A549 (cell line): ENCODE measurements around the gene ZCCHC24.

Experiments
- KDM1A ChIP-seq: fragments of 200-600 bp; sonication (generic); IDR thresholded peaks from 2 replicates; pipeline ENCODE4 v1.6.1; 2016; ENCODE audit warnings: low read depth, mild to moderate bottlenecking
- TF ChIP-seq, protein P1 (sequence below): IDR thresholded peaks from 2 replicates; pipeline ENCODE4 v1.6.1; 2012

DNA sequence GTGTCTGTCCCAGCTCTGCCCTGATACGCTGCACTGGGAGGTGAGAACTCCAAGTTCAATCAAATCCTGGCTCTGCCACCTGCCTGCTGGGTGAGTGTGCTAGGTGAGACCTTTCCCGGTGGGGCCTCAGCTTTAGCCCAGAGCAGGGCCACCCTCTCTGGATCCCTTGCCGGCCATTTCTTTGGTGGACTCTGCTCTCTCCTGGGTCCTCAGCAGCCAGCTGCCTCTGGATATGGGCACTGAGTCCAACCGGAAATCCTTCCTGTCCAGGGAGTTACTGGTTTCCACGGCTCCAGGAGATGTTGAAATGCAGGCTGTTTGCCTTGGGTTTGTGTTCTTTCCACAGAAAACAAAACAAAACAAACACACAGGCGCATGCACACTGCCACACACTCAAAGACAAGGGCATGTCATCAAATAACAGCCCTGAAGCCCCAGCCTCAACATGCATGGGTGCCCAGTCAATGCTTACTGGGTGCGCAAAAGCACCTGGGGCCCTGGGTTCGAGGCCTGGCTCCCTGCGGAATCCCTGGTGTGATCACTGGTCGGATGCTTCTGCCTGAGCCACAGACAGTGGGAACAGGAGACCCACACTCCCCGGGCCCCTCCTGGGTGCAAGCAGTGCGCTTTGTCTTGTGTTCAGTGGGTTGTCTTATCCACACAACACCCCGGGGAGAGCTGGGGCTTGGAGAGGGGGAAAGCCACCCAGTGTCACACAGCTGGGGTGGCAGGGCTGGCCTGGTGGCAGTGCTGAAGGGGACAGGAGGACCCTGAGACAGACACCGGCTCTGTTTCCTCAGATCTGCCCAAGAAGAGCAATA, 65.1 kb downstream of the ZCCHC24 start:
- TF ChIP-seq KDM1A, result no peak
- TF ChIP-seq, protein P1, sequence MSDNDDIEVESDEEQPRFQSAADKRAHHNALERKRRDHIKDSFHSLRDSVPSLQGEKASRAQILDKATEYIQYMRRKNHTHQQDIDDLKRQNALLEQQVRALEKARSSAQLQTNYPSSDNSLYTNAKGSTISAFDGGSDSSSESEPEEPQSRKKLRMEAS, result no peak
